IMR-90 (cell line): Measurements from ENCODE around the gene MLLT10. TPM values are rescaled to one million over a fixed set of nuclear protein-coding genes. Genes with fewer than 3 reads are reported as not detected.
A peak's percentile ranks its signal among the peaks of the same experiment; 100 is the strongest.

ENCODE experiments used
- ATAC-seq: fragments of 200-7000 bp; cut with Tn5 transposase; 2 replicates; pipeline ENCODE4 v1.9.1; 2020; ENCODE audit warnings: low read depth, mild to moderate bottlenecking, moderate library complexity
- BruUV-seq: library from RNA; stranded (reverse); fragments of 400-500 nt; replicated peaks from 2 replicates; lab custom pipeline; 2021; lab: Mats Ljungman, UMichigan
- CTCF ChIA-PET: fragments of 300-600 bp; formaldehyde crosslinking; extraction: SDS; loops from one replicate; lab custom pipeline; 2021; ENCODE audit warnings: antibody characterized with exemption; lab: Yijun Ruan, JAX
- POLR2A ChIA-PET: fragments of 300-600 bp; sonication (Branson Sonifier 250); formaldehyde crosslinking; loops from one replicate; lab custom pipeline; 2022; ENCODE audit warnings: antibody characterized with exemption; ENCODE audit not compliant: unreplicated experiment; lab: Charles Lee
- DNase-seq: peaks from one replicate; pipeline ENCODE4 v3.0.0; 2013
- H2AFZ ChIP-seq: replicated peaks from 2 replicates; pipeline ENCODE3; 2013; ENCODE audit warnings: low read length, mild to moderate bottlenecking; ENCODE audit not compliant: poor library complexity
- H2AK5ac ChIP-seq: 2 replicates; pipeline ENCODE4 v1.6.1; 2013; ENCODE audit warnings: low read depth, low read length, inconsistent platforms
- H2AK9ac ChIP-seq: replicated peaks from 2 replicates; pipeline ENCODE3; 2013; ENCODE audit warnings: mild to moderate bottlenecking, low read depth, low read length, moderate library complexity; ENCODE audit not compliant: poor library complexity
- H2BK120ac ChIP-seq: 2 replicates; pipeline ENCODE4 v1.6.1; 2013; ENCODE audit warnings: low read depth, low read length, inconsistent platforms
- H2BK15ac ChIP-seq: 3 replicates; pipeline ENCODE4 v1.6.1; 2013; ENCODE audit warnings: low read depth, low read length, inconsistent platforms
- H2BK20ac ChIP-seq: 2 replicates; pipeline ENCODE4 v1.6.1; 2013; ENCODE audit warnings: low read depth, mild to moderate bottlenecking, inconsistent platforms, low read length, moderate library complexity
- H2BK5ac ChIP-seq: 2 replicates; pipeline ENCODE4 v1.6.1; 2013; ENCODE audit warnings: mild to moderate bottlenecking, low read depth, low read length, inconsistent platforms; ENCODE audit not compliant: poor library complexity, severe bottlenecking
- H3K14ac ChIP-seq: replicated peaks from 2 replicates; pipeline ENCODE4 v1.6.1; 2013; ENCODE audit warnings: low read depth, low read length, inconsistent platforms
- H3K18ac ChIP-seq: 2 replicates; pipeline ENCODE4 v1.6.1; 2013; ENCODE audit warnings: low read depth, low read length, control low read depth
- H3K23ac ChIP-seq: 2 replicates; pipeline ENCODE4 v1.6.1; 2013; ENCODE audit warnings: low read depth, low read length, inconsistent platforms
- H3K27ac ChIP-seq: 2 replicates; pipeline ENCODE4 v1.5.1; 2013; ENCODE audit warnings: mild to moderate bottlenecking, control low read depth, low read length; ENCODE audit not compliant: insufficient read depth
- H3K27me3 ChIP-seq: 2 replicates; pipeline ENCODE4 v1.6.1; 2013; ENCODE audit warnings: low read length; ENCODE audit not compliant: control insufficient read depth, insufficient read depth
- H3K36me3 ChIP-seq: 2 replicates; pipeline ENCODE4 v1.6.1; 2013; ENCODE audit warnings: low read length, mixed read lengths; ENCODE audit not compliant: control insufficient read depth, insufficient read depth
- H3K4ac ChIP-seq: 2 replicates; pipeline ENCODE4 v1.6.1; 2013; ENCODE audit warnings: low read depth, low read length, inconsistent platforms
- H3K4me1 ChIP-seq: 2 replicates; pipeline ENCODE4 v1.6.1; 2013; ENCODE audit warnings: low read length, mixed read lengths; ENCODE audit not compliant: control insufficient read depth, insufficient read depth
- H3K4me2 ChIP-seq: 2 replicates; pipeline ENCODE4 v1.6.1; 2013; ENCODE audit warnings: low read depth, mild to moderate bottlenecking, control low read depth, low read length, moderate library complexity
- H3K4me3 ChIP-seq: 2 replicates; pipeline ENCODE4 v1.5.1; 2013; ENCODE audit warnings: low read depth, mild to moderate bottlenecking, control low read depth, low read length, moderate library complexity; ENCODE audit not compliant: insufficient read depth
- H3K56ac ChIP-seq: 2 replicates; pipeline ENCODE4 v1.6.1; 2013; ENCODE audit warnings: low read length, inconsistent platforms; ENCODE audit not compliant: insufficient read depth; ENCODE audit errors: extremely low read depth
- H3K79me1 ChIP-seq, 2 experiments: 2 replicates each; pipeline ENCODE4 v1.6.1; 2013; ENCODE audit warnings: low read length in 2 of 2, inconsistent platforms in 1 of 2, low read depth in 1 of 2
- H3K9ac ChIP-seq: 2 replicates; pipeline ENCODE4 v1.6.1; 2013; ENCODE audit warnings: low read depth, low read length, control low read depth
- H3K9me1 ChIP-seq: 2 replicates; pipeline ENCODE4 v1.6.1; 2013; ENCODE audit warnings: low read length, inconsistent platforms; ENCODE audit not compliant: insufficient read depth
- H3K9me3 ChIP-seq: 2 replicates; pipeline ENCODE4 v1.6.1; 2013; ENCODE audit warnings: low read length; ENCODE audit not compliant: control insufficient read depth, insufficient read depth
- H4K20me1 ChIP-seq: 2 replicates; pipeline ENCODE4 v1.6.1; 2013; ENCODE audit warnings: low read length, inconsistent platforms; ENCODE audit not compliant: insufficient read depth
- H4K5ac ChIP-seq: 2 replicates; pipeline ENCODE4 v1.6.1; 2013; ENCODE audit warnings: mild to moderate bottlenecking, low read depth, low read length, control low read depth
- H4K8ac ChIP-seq, 2 experiments: 2 replicates each; pipeline ENCODE4 v1.6.1; 2013; ENCODE audit warnings: low read depth in 2 of 2, low read length in 2 of 2, control low read depth in 1 of 2, inconsistent platforms in 1 of 2
- H4K91ac ChIP-seq: 2 replicates; pipeline ENCODE4 v1.6.1; 2013; ENCODE audit warnings: low read depth, low read length, inconsistent platforms; ENCODE audit not compliant: insufficient read depth
- BHLHE40 ChIP-seq: fragments of 150-350 bp; IDR thresholded peaks from 2 replicates; pipeline ENCODE4 v1.6.1; 2016; ENCODE audit warnings: mild to moderate bottlenecking, low read depth, low read length
- CEBPB ChIP-seq: IDR thresholded peaks from 2 replicates; pipeline ENCODE4 v1.6.1; 2012; ENCODE audit warnings: low read depth, low read length, improper control_type of control experiment
- CHD1 ChIP-seq: IDR thresholded peaks from 2 replicates; pipeline ENCODE4 v1.6.1; 2012; ENCODE audit warnings: low read depth, low read length, improper control_type of control experiment
- FOS ChIP-seq: fragments of 150-350 bp; IDR thresholded peaks from 2 replicates; pipeline ENCODE4 v1.6.1; 2016; ENCODE audit warnings: low read depth, low read length
- MAFK ChIP-seq: IDR thresholded peaks from 2 replicates; pipeline ENCODE4 v1.6.1; 2012; ENCODE audit warnings: low read depth, low read length, improper control_type of control experiment
- MAZ ChIP-seq: IDR thresholded peaks from 2 replicates; pipeline ENCODE4 v1.6.1; 2012; ENCODE audit warnings: low read depth, mild to moderate bottlenecking, low read length, improper control_type of control experiment, moderate library complexity, borderline replicate concordance
- MXI1 ChIP-seq: IDR thresholded peaks from 2 replicates; pipeline ENCODE4 v1.6.1; 2012; ENCODE audit warnings: low read depth, mild to moderate bottlenecking, low read length, moderate library complexity, borderline replicate concordance
- NFE2L2 ChIP-seq: fragments of 150-350 bp; IDR thresholded peaks from 2 replicates; pipeline ENCODE4 v1.6.1; 2016; ENCODE audit warnings: low read depth, mild to moderate bottlenecking, low read length
- POLR2A ChIP-seq: IDR thresholded peaks from 2 replicates; pipeline ENCODE4 v1.6.1; 2012; ENCODE audit warnings: mild to moderate bottlenecking, low read depth, low read length
- RAD21 ChIP-seq: IDR thresholded peaks from 2 replicates; pipeline ENCODE4 v1.6.1; 2012; ENCODE audit warnings: low read length, improper control_type of control experiment
- RCOR1 ChIP-seq: IDR thresholded peaks from 2 replicates; pipeline ENCODE4 v1.6.1; 2012; ENCODE audit warnings: mild to moderate bottlenecking, low read length, improper control_type of control experiment; ENCODE audit not compliant: insufficient replicate concordance
- RFX5 ChIP-seq: IDR thresholded peaks from 2 replicates; pipeline ENCODE4 v1.8.0; 2012; ENCODE audit warnings: low read depth, mild to moderate bottlenecking, low read length, moderate library complexity
- SMC3 ChIP-seq: fragments of 150-350 bp; IDR thresholded peaks from 2 replicates; pipeline ENCODE4 v1.6.1; 2016; ENCODE audit warnings: low read depth, mild to moderate bottlenecking, antibody characterized with exemption, low read length, moderate library complexity
- WGBS, 2 experiments: methylation state at CpG; one replicate each; pipeline versions ENCODE4 v1.1.5 to v1.1.7; 2013; ENCODE audit warnings: missing lambda C conversion rate in 2 of 2; ENCODE audit not compliant: insufficient read length in 1 of 2; ENCODE audit errors: extremely low coverage in 2 of 2; 5-methylcytosine and 5-hydroxymethylcytosine counted together
- dilution Hi-C: fragments of 300-500 bp; cut with HindIII; formaldehyde crosslinking; loops from one replicate; pipeline ENCODE4 v1.14.3; 2018; ENCODE audit warnings: low sequenced_read_pairs; ENCODE audit not compliant: unreplicated experiment
- in situ Hi-C: fragments of 300-500 bp; cut with MboI; formaldehyde crosslinking; loops from 3 replicates; pipeline ENCODE4 v1.14.3; 2019; ENCODE audit warnings: low sequenced_read_pairs, inconsistent platforms, mixed read lengths
- intact Hi-C: fragments of 100-400 bp; cut with micrococcal nuclease; formaldehyde crosslinking; loops from 2 replicates; pipeline ENCODE4 v1.10.0; 2022
- polyA plus RNA-seq, 3 experiments: library from polyadenylated mRNA; depleted of rRNA; stranded (reverse); fragments of >200 nt; gene quantifications; 2 replicates each; pipeline ENCODE4 v1.2.3, GENCODE V29; 2012; ENCODE audit warnings: low replicate concordance in 1 of 3
- total RNA-seq: library from RNA; depleted of rRNA; stranded (reverse); fragments of >200 nt; gene quantifications from 2 replicates; pipeline ENCODE4 v1.2.3, GENCODE V29; 2012
- TF ChIP-seq, protein P1 (sequence below): fragments of 150-350 bp; IDR thresholded peaks from 2 replicates; pipeline ENCODE4 v1.6.1; 2017; ENCODE audit warnings: mild to moderate bottlenecking, antibody characterized with exemption, low read length, low read depth
- TF ChIP-seq, protein P2 (sequence below): conservative IDR thresholded peaks from 2 replicates; pipeline ENCODE4 v1.5.1; 2012; ENCODE audit warnings: mild to moderate bottlenecking, low read depth, low read length, improper control_type of control experiment

MLLT10 gene
- total and polyA plus RNA-seq, 2 of the 4 experiments (the other 2 are of a cell fraction), result 22.5 to 29.0 TPM

DNA sequence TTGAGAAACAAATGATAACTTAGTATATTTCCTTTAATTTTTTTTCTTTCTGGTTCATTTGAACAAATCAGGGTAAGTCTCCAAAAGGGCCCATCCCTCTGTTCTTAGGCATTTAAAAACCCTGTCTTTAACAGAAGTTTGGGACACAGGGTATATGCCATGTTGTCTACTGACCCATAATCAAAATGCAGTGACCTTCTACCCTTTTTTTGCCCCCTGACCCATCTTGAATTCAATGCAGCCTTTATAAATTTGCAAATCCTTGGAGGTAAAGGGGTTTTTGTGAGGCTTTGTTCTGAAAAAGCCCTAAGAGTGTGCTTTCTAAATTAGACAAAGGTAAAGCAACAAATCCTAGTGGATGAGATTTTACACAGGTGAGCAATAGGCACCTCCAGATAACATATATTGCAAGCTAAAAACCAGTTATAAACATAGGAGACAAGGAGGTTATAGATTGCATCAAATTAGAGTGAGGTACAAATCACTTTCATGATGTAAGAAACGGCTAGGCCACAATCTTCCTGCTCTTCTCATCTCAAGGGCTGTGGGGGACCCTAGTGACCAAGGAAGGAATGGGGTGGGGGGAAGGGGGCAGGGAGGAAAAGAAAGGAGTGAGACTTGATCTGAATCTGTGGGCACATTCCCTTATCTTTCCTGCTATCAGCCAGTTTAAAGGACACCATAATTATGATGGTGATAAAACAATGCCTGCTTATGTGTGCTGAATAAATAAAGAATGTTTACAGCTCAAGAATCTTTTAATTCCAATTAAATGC is 11.2 kb upstream of the MLLT10 start:
- Histone ChIP-seq H3K4me1 (peaks cover 3% of the 10 kb centered on the region), H2AK5ac (no peak overlapping the region), H2BK5ac (no peak overlapping the region), H3K27ac (0 out of 2 replicates have a peak overlapping the region, but pooled peaks have one; percentile 9), H3K27me3 (no peaks in the 10 kb centered on the region), H3K56ac (no peak overlapping the region), H4K8ac (peak overlapping the region in 1 of 2 experiments; percentile 22; a peak in 2 of 4 replicates), H3K23ac (peak overlapping the region; percentile 9; the same call in 1 of the 2 replicates), H4K20me1 (no peaks in the 10 kb centered on the region), H3K4ac (no peak overlapping the region), H4K91ac (no peak overlapping the region), H3K36me3 (no peaks in the 10 kb centered on the region), H3K4me3 (no peak overlapping the region), H2BK120ac (no peak overlapping the region), H2AK9ac (no peak overlapping the region), H3K18ac (no peak overlapping the region), H3K9me1 (0 out of 2 replicates have a peak, but pooled peaks cover 3% of the 10 kb centered on the region), H2BK15ac (no peak overlapping the region), H2BK20ac (no peak overlapping the region), H3K79me1 (peaks cover 0 to 3% of the 10 kb centered on the region in 2 experiments; a peak in 1 of 4 replicates), H2AFZ (no peak overlapping the region), H4K5ac (no peak overlapping the region), H3K9ac (no peak overlapping the region), H3K14ac (no peak overlapping the region), H3K9me3 (no peaks in the 10 kb centered on the region), H3K4me2 (no peak overlapping the region)
- intact Hi-C loops (loop anchor here (5.0 to 10.0 kb wide), 2 partner anchors 432 to 446 kb away; no protein-coding TSS in a partner anchor), in situ Hi-C loops (loop anchor here (25.0 kb wide), 3 partner anchors 789 to 1089 kb away; partner anchors contain the start of genes BMI1 and COMMD3), dilution Hi-C loops (no loop called here)
- DNase-seq (no peak), ATAC-seq (no peak)
- ChIA-PET POLR2A (no interaction called here), CTCF (no interaction called here)
- no CpG with 5 or more reads among the region's 1 CpG for WGBS, 2 experiments
- BruUV-seq, result no TSS peak
- TF ChIP-seq MAZ (no peak), NFE2L2 (no peak), RAD21 (no peak), SMC3 (no peak), MXI1 (no peak), FOS (no peak), CHD1 (no peak), MAFK (no peak), CEBPB (no peak), RFX5 (no peak), RCOR1 (no peak), BHLHE40 (no peak), POLR2A (no peak)
- TF ChIP-seq, protein P1, sequence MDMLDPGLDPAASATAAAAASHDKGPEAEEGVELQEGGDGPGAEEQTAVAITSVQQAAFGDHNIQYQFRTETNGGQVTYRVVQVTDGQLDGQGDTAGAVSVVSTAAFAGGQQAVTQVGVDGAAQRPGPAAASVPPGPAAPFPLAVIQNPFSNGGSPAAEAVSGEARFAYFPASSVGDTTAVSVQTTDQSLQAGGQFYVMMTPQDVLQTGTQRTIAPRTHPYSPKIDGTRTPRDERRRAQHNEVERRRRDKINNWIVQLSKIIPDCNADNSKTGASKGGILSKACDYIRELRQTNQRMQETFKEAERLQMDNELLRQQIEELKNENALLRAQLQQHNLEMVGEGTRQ, result no peak
- TF ChIP-seq, protein P2, sequence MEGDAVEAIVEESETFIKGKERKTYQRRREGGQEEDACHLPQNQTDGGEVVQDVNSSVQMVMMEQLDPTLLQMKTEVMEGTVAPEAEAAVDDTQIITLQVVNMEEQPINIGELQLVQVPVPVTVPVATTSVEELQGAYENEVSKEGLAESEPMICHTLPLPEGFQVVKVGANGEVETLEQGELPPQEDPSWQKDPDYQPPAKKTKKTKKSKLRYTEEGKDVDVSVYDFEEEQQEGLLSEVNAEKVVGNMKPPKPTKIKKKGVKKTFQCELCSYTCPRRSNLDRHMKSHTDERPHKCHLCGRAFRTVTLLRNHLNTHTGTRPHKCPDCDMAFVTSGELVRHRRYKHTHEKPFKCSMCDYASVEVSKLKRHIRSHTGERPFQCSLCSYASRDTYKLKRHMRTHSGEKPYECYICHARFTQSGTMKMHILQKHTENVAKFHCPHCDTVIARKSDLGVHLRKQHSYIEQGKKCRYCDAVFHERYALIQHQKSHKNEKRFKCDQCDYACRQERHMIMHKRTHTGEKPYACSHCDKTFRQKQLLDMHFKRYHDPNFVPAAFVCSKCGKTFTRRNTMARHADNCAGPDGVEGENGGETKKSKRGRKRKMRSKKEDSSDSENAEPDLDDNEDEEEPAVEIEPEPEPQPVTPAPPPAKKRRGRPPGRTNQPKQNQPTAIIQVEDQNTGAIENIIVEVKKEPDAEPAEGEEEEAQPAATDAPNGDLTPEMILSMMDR, result no peak
